ENCODE results near the gene ZNF20. TPM values are rescaled to one million over a fixed set of nuclear protein-coding genes. Genes with fewer than 3 reads are reported as not detected.

Gene ZNF20
- total and polyA plus RNA-seq, 9 of the 15 experiments (the other 6 are each of a cell fraction or from before 2014, with no cell fraction given), result 1.4 to 3.7 (median 3.1) TPM

- H3K4me3 ChIP-seq, result peak overlapping the region; percentile 100
- peak overlapping the region; percentile 98 for H2AFZ ChIP-seq (ENCODE audit: low read depth, low read length)
- no peaks in the 10 kb centered on the region for H3K36me3 ChIP-seq (ENCODE audit: control insufficient read depth, insufficient read depth, low read length)
- TF ChIP-seq NR2C2 (CRISPR knock-in tag; IDR thresholded peaks at IDR 0.05) (no peak), NR2C2 (tag; IDR thresholded peaks at IDR 0.05) (0 out of 2 replicates have a peak, but pooled peaks have one; percentile 22), MYNN (IDR thresholded peaks at IDR 0.05) (no peak), MYNN (CRISPR knock-in tag; IDR thresholded peaks at IDR 0.05) (no peak)
- no peaks in the 10 kb centered on the region for H3K9me1 ChIP-seq (ENCODE audit: control insufficient read depth, insufficient read depth, low read length)
- ChIA-PET POLR2A (interaction anchor here (0.6 kb wide), 4 partner anchors 9 to 123 kb away, joined by 3 to 4 read pairs (median 3); no protein-coding TSS in a partner anchor), CTCF (ENCODE audit: low intra/inter-chr PET ratio) (no interaction called here)
- H3K9ac ChIP-seq (ENCODE audit: insufficient read depth in 1 of 2, low read depth in 2 of 2, low read length in 2 of 2), result peak overlapping the region in 1 of 2 experiments; percentile 94; a peak in 1 of 4 replicates
- intact Hi-C loops (cut with micrococcal nuclease), result no loop called here
- ATAC-seq (no peak), DNase-seq (ENCODE audit: extremely low read depth in 1 of 4, low spot score in 3 of 4) (no peak), FAIRE-seq (no peak)
- H3K79me2 ChIP-seq (ENCODE audit: control insufficient read depth, insufficient read depth, low read length), result peaks cover 14% of the 10 kb centered on the region
- H3K27ac ChIP-seq (ENCODE audit: extremely low read depth, low read depth, low read length), result no peak overlapping the region; the same call in 2 of the 3 replicates
- no peaks in the 10 kb centered on the region for H4K20me1 ChIP-seq (replicated peaks; ENCODE audit: control insufficient read depth, insufficient read depth, low read length)
- H3K4me2 ChIP-seq (ENCODE audit: insufficient read depth, low read length), result peak overlapping the region; percentile 91
- in situ Hi-C loops (cut with MboI), result no loop called here
- H3K9me3 ChIP-seq (replicated peaks; ENCODE audit: control insufficient read depth, insufficient read depth, low read depth, low read length), result peaks cover 3% of the 10 kb centered on the region; the same call in 1 of the 2 replicates
- peaks cover 4 to 8% of the 10 kb centered on the region in 2 experiments; a peak in 3 of 5 replicates for H3K4me1 ChIP-seq (replicated peaks in 1 of 2; ENCODE audit: control insufficient read depth in 2 of 2, insufficient read depth in 2 of 2, low read length in 2 of 2)
- WGBS (ENCODE audit: insufficient coverage, low coverage, missing lambda C conversion rate), result 47% methylated on average over 8 of the region's 8 CpGs
- H3K27me3 ChIP-seq (ENCODE audit: control insufficient read depth in 2 of 2, insufficient read depth in 2 of 2, low read length in 2 of 2), result no peaks in the 10 kb centered on the region
- BruUV-seq (replicated peaks), result no TSS peak
These were observed 22.3 kb upstream of the ZNF20 start for GRCh38 chr19:12162513-12162881.

DNA sequence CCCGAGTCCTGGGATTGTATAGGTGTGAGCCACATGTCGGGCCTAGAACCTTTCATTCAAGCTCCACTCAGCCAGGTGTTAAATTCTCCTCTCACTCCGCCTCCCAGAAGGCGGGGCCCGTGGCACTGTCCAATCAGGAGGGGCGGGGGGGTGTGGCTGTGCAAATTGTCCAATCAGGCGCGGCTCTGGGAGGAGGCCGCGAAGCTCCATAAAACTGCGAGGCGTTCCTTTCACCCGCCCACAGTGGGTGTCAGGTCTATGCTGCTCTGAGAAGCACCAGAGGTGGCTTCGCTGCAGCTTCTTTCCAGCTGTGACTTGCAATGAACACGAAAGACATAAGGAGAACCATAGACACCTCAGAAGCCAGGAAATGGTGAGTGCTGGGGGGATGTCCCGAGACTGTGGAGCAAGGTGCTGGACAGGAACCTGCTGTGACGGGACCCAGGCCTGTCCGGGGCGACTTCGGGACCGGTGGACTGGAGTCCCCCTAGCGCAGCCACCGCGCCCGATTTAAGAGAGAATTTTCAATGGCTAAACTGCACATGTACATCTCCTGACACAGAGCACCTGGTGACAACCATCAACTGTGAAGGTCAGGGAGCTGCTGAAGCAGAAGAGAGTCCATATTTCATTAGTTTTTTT lies 19.7 kb upstream of the ZNF20 start:
- Histone ChIP-seq H3K27me3 (ENCODE audit: control insufficient read depth in 2 of 2, insufficient read depth in 2 of 2, low read length in 2 of 2) (peaks cover 6 to 11% of the 10 kb centered on the region in 2 experiments; a peak in 3 of 5 replicates), H3K9me1 (ENCODE audit: control insufficient read depth, insufficient read depth, low read length) (no peaks in the 10 kb centered on the region), H3K27ac (ENCODE audit: extremely low read depth, low read depth, low read length) (no peak overlapping the region), H3K4me1 (replicated peaks in 1 of 2; ENCODE audit: control insufficient read depth in 2 of 2, insufficient read depth in 2 of 2, low read length in 2 of 2) (peaks cover 4 to 14% of the 10 kb centered on the region in 2 experiments; a peak in 4 of 5 replicates), H4K20me1 (replicated peaks; ENCODE audit: control insufficient read depth, insufficient read depth, low read length) (no peaks in the 10 kb centered on the region), H3K36me3 (ENCODE audit: control insufficient read depth, insufficient read depth, low read length) (no peaks in the 10 kb centered on the region), H3K9me3 (replicated peaks; ENCODE audit: control insufficient read depth, insufficient read depth, low read depth, low read length) (peaks cover 7% of the 10 kb centered on the region; the same call in 1 of the 2 replicates), H3K79me2 (ENCODE audit: control insufficient read depth, insufficient read depth, low read length) (peaks cover 14% of the 10 kb centered on the region), H3K9ac (ENCODE audit: insufficient read depth in 1 of 2, low read depth in 2 of 2, low read length in 2 of 2) (no peak overlapping the region), H2AFZ (ENCODE audit: low read depth, low read length) (no peak overlapping the region), H3K4me2 (ENCODE audit: insufficient read depth, low read length) (no peak overlapping the region), H3K4me3 (no peak overlapping the region)
- no TSS peak for BruUV-seq (replicated peaks)
- TF ChIP-seq TAF7 (tag; IDR thresholded peaks at IDR 0.05), result no peak
- peak; percentile 12 for TF ChIP-seq NFYB (IDR thresholded peaks at IDR 0.05; ENCODE audit: extremely low read depth, insufficient read length)
- TF ChIP-seq TFE3 (CRISPR knock-in tag; IDR thresholded peaks at IDR 0.05), result no peak
- no peak for TF ChIP-seq EP300 (IDR thresholded peaks at IDR 0.05; ENCODE audit: low read length)
- no peak for TF ChIP-seq RUNX1 (IDR thresholded peaks at IDR 0.05; ENCODE audit: low read depth)
- DNase-seq (ENCODE audit: extremely low read depth in 1 of 4, low spot score in 3 of 4), result peak in 3 of 4 experiments; percentile 31 to 64 (median 54)
- 43% methylated on average over 25 of the region's 25 CpGs for WGBS (ENCODE audit: insufficient coverage, low coverage, missing lambda C conversion rate)
- in situ Hi-C loops (cut with MboI), result no loop called here
- ChIA-PET CTCF (ENCODE audit: low intra/inter-chr PET ratio) (no interaction called here), POLR2A (interaction anchor here (0.5 to 0.6 kb wide), 3 partner anchors 10 to 610 kb away, joined by 3 to 5 read pairs (median 3); no protein-coding TSS in a partner anchor)
- intact Hi-C loops (cut with micrococcal nuclease), result no loop called here
- ATAC-seq, result no peak
- FAIRE-seq, result no peak
